Vagina (tissue), 2 donors: ENCODE data around the gene KRT20. TPM values are rescaled to one million over a fixed set of nuclear protein-coding genes. Genes with fewer than 3 reads are reported as not detected.

ENCODE experiments used
- DNase-seq, 2 donors: peaks; one replicate each; pipeline ENCODE4 v3.0.0-alpha.2; 2017; ENCODE audit errors: extremely low spot score in 2 of 2
- H3K27ac ChIP-seq: fragments of 200-600 bp; sonication (generic); one replicate; pipeline ENCODE4 v1.5.1; 2019
- H3K27me3 ChIP-seq: fragments of 200-600 bp; sonication (generic); one replicate; pipeline ENCODE4 v1.5.1; 2019
- H3K36me3 ChIP-seq, 2 donors: fragments of 200-600 bp; sonication (generic); one replicate each; pipeline ENCODE4 v1.5.1; 2017 to 2019
- H3K4me1 ChIP-seq: fragments of 200-600 bp; sonication (generic); one replicate; pipeline ENCODE4 v1.5.1; 2019
- H3K4me3 ChIP-seq, 2 donors: fragments of 200-600 bp; sonication (generic); 1 replicate in 1 of 2; 2 replicates in 1 of 2; pipeline ENCODE4 v1.5.1; 2016 to 2019
- H3K9me3 ChIP-seq: fragments of 200-600 bp; sonication (generic); one replicate; pipeline ENCODE4 v1.5.1; 2019
- CTCF ChIP-seq, 3 experiments: fragments of 450-650 bp in 2 of 3; fragments of 200-600 bp in 1 of 3; sonication (generic) in 1 of 3; IDR thresholded peaks; one replicate each; pipeline ENCODE4 v1.5.1; 2017 to 2019; ENCODE audit warnings: antibody characterized with exemption in 3 of 3, mild to moderate bottlenecking in 2 of 3, moderate library complexity in 2 of 3
- POLR2A ChIP-seq, 2 donors: fragments of 450-650 bp; IDR thresholded peaks; one replicate each; pipeline ENCODE4 v1.6.1; 2017; ENCODE audit warnings: antibody characterized with exemption in 2 of 2, mild to moderate bottlenecking in 2 of 2, moderate library complexity in 2 of 2
- POLR2AphosphoS5 ChIP-seq, 2 donors: sonication (generic); formaldehyde crosslinking; IDR thresholded peaks; one replicate each; pipeline ENCODE4 v1.9.0; 2017; ENCODE audit warnings: antibody characterized with exemption in 2 of 2, mild to moderate bottlenecking in 2 of 2, low read depth in 1 of 2; ENCODE audit not compliant: insufficient read depth in 1 of 2
- intact Hi-C: fragments of 100-400 bp; cut with DNase I; formaldehyde crosslinking; loops from one replicate; pipeline ENCODE4 v1.15.1; 2023
- total RNA-seq: library from RNA; depleted of rRNA; stranded (reverse); fragments of >200 nt; gene quantifications from one replicate; pipeline ENCODE4 v1.2.3, GENCODE V29; 2016

Gene KRT20
- total RNA-seq, 1 donor from 2014 or later, result not detected

GRCh38 chr17:40883626-40884334 is 1.3 kb downstream of the KRT20 start:
- intact Hi-C loops, result no loop called here
- no peak for TF ChIP-seq POLR2AphosphoS5 (IDR thresholded peaks at IDR 0.05; ENCODE audit: insufficient read depth in 1 of 2, low read depth in 1 of 2)
- TF ChIP-seq CTCF (IDR thresholded peaks at IDR 0.05), result no peak

GRCh38 chr17:40883031-40883430 is 2.0 kb downstream of the KRT20 start:
- TF ChIP-seq CTCF (IDR thresholded peaks at IDR 0.05), result no peak
- no peak for TF ChIP-seq POLR2A (IDR thresholded peaks at IDR 0.05)
- no peak for TF ChIP-seq POLR2AphosphoS5 (IDR thresholded peaks at IDR 0.05; ENCODE audit: insufficient read depth in 1 of 2, low read depth in 1 of 2)
- H3K27me3 ChIP-seq, result no peaks in the 10 kb centered on the region
- no peaks in the 10 kb centered on the region for H3K9me3 ChIP-seq
- H3K4me1 ChIP-seq, result no peaks in the 10 kb centered on the region
- H3K36me3 ChIP-seq, result no peaks in the 10 kb centered on the region
- no peak overlapping the region for H3K27ac ChIP-seq
- H3K4me3 ChIP-seq, result no peak overlapping the region
- intact Hi-C loops, result no loop called here
- no peak for DNase-seq

More at GRCh38 chr17:40883626-40884334, 1.3 kb downstream of the KRT20 start:
- Histone ChIP-seq H3K27ac (no peak overlapping the region), H3K4me1 (no peaks in the 10 kb centered on the region), H3K36me3 (no peaks in the 10 kb centered on the region), H3K27me3 (no peaks in the 10 kb centered on the region), H3K4me3 (no peak overlapping the region), H3K9me3 (no peaks in the 10 kb centered on the region)
- no peak for DNase-seq

GRCh38 chr17:40879026-40879425 is 6.0 kb downstream of the KRT20 start:
- DNase-seq, result no peak
- no peaks in the 10 kb centered on the region for H3K4me1 ChIP-seq
- H3K36me3 ChIP-seq, result no peaks in the 10 kb centered on the region
- no peak overlapping the region for H3K27ac ChIP-seq
- intact Hi-C loops, result no loop called here
- TF ChIP-seq POLR2A (IDR thresholded peaks at IDR 0.05), result no peak
- no peak for TF ChIP-seq CTCF (IDR thresholded peaks at IDR 0.05)
- TF ChIP-seq POLR2AphosphoS5 (IDR thresholded peaks at IDR 0.05; ENCODE audit: insufficient read depth in 1 of 2, low read depth in 1 of 2), result no peak
- no peaks in the 10 kb centered on the region for H3K9me3 ChIP-seq
- no peaks in the 10 kb centered on the region for H3K27me3 ChIP-seq
- no peak overlapping the region for H3K4me3 ChIP-seq

- Histone ChIP-seq H3K27me3 (no peaks in the 10 kb centered on the region), H3K4me1 (no peaks in the 10 kb centered on the region), H3K9me3 (no peaks in the 10 kb centered on the region), H3K36me3 (no peaks in the 10 kb centered on the region), H3K4me3 (no peak overlapping the region), H3K27ac (no peak overlapping the region)
- intact Hi-C loops, result no loop called here
- no peak for TF ChIP-seq POLR2AphosphoS5 (IDR thresholded peaks at IDR 0.05; ENCODE audit: insufficient read depth in 1 of 2, low read depth in 1 of 2)
- no peak for TF ChIP-seq POLR2A (IDR thresholded peaks at IDR 0.05)
- no peak for TF ChIP-seq CTCF (IDR thresholded peaks at IDR 0.05)
- no peak for DNase-seq
These were observed 7.0 kb downstream of the KRT20 start for GRCh38 chr17:40878044-40878443.

- TF ChIP-seq CTCF (IDR thresholded peaks at IDR 0.05) (no peak), POLR2AphosphoS5 (IDR thresholded peaks at IDR 0.05; ENCODE audit: insufficient read depth in 1 of 2, low read depth in 1 of 2) (no peak), POLR2A (IDR thresholded peaks at IDR 0.05) (no peak)
- Histone ChIP-seq H3K9me3 (no peaks in the 10 kb centered on the region), H3K27ac (no peak overlapping the region), H3K36me3 (no peaks in the 10 kb centered on the region), H3K27me3 (no peaks in the 10 kb centered on the region), H3K4me3 (no peak overlapping the region), H3K4me1 (no peaks in the 10 kb centered on the region)
- intact Hi-C loops, result no loop called here
- DNase-seq, result no peak
These were observed 11.2 kb downstream of the KRT20 start for GRCh38 chr17:40873801-40874200.
